Dermis microvascular lymphatic vessel endothelial cell (primary cell): ENCODE data around the gene SRCIN1. TPM values are rescaled to one million over a fixed set of nuclear protein-coding genes. Genes with fewer than 3 reads are reported as not detected.
A peak's percentile ranks its signal among the peaks of the same experiment; 100 is the strongest.

Source experiments
- DNase-seq, 2 donors: peaks; one replicate each; pipeline versions ENCODE4 v3.0.0 to v3.0.0-alpha.2; 2010; ENCODE audit warnings: low read depth in 2 of 2
- total RNA-seq: library from RNA; depleted of rRNA; stranded (reverse); fragments of >200 nt; gene quantifications from 2 replicates; pipeline ENCODE4 v1.2.1, GENCODE V29; 2014

SRCIN1 gene
- total RNA-seq, 1 donor from 2014 or later: under 0.01 TPM

- DNase-seq: no peak
Measured at GRCh38 chr17:38598995-38599394, 6.8 kb downstream of the SRCIN1 start.

- DNase-seq: peak; percentile 23 to 56
Measured at GRCh38 chr17:38598536-38598935, 7.2 kb downstream of the SRCIN1 start.

- no peak for DNase-seq
Measured at GRCh38 chr17:38597375-38597774, 8.4 kb downstream of the SRCIN1 start.

GRCh38 chr17:38596651-38597050, 9.1 kb downstream of the SRCIN1 start:
- no peak for DNase-seq

GRCh38 chr17:38595892-38596291, 9.9 kb downstream of the SRCIN1 start:
- DNase-seq: no peak

- no peak for DNase-seq
Measured at GRCh38 chr17:38594152-38594551, 11.6 kb downstream of the SRCIN1 start.

GRCh38 chr17:38592487-38592886, 13.3 kb downstream of the SRCIN1 start:
- DNase-seq: no peak

- no peak for DNase-seq
Measured at GRCh38 chr17:38591759-38592241, 14.0 kb downstream of the SRCIN1 start.

GRCh38 chr17:38590988-38591758, 14.6 kb downstream of the SRCIN1 start:
- no peak for DNase-seq

GRCh38 chr17:38589462-38590114, 16.2 kb downstream of the SRCIN1 start:
- no peak for DNase-seq

GRCh38 chr17:38588788-38589174, 17.0 kb downstream of the SRCIN1 start:
- no peak for DNase-seq

- DNase-seq: no peak
Measured at GRCh38 chr17:38587947-38588787, 17.6 kb downstream of the SRCIN1 start.

- DNase-seq: no peak
Measured at GRCh38 chr17:38587203-38587602, 18.5 kb downstream of the SRCIN1 start.

GRCh38 chr17:38586788-38587187, 19.0 kb downstream of the SRCIN1 start:
- DNase-seq: no peak

- no peak for DNase-seq
Measured at GRCh38 chr17:38585918-38586529, 19.7 kb downstream of the SRCIN1 start.

GRCh38 chr17:38585056-38585917, 20.5 kb downstream of the SRCIN1 start:
- no peak for DNase-seq

- DNase-seq: peak in 1 of 2 donors; percentile 52
Measured at GRCh38 chr17:38584350-38584925, 21.3 kb downstream of the SRCIN1 start.

- DNase-seq: no peak
Measured at GRCh38 chr17:38583828-38584349, 21.9 kb downstream of the SRCIN1 start.

GRCh38 chr17:38583176-38583575, 22.6 kb downstream of the SRCIN1 start:
- no peak for DNase-seq

GRCh38 chr17:38582069-38582468, 23.7 kb downstream of the SRCIN1 start:
- no peak for DNase-seq
